ENCODE data around the gene PEX16.

DNA sequence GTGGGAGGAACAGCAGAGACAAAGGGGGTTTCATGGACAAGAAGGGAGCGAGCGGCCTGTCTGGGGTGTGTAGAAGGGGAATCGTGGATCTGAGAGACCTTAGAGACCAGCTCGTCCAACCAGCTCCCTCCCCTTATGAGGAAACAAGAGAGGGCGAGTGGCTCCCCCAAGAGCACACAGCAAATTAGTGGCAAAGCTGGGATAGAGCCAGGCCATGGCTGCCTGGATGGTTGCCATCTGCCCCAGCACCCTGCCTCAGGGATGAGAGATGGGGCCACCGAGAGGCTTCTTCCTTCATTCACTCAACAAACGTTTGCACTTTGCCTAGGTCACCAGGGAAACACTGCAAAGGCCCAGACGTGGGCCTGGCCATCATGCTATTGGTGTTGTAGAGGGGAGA lies 28.1 kb downstream of the PEX16 start:
- no peak for TF ChIP-seq REST (IDR thresholded peaks at IDR 0.05; ENCODE audit: insufficient read depth in 1 of 2, low read depth in 2 of 2, low read length in 2 of 2)
- no peak for TF ChIP-seq POLR2AphosphoS5 (IDR thresholded peaks at IDR 0.05; ENCODE audit: low read depth, low read length)
